Ovary (tissue), 9 donors: ENCODE measurements around the gene FBXO44. TPM values are rescaled to one million over a fixed set of nuclear protein-coding genes. Genes with fewer than 3 reads are reported as not detected.

Experiments
- DNase-seq, 5 donors: peaks; one replicate each; pipeline ENCODE4 v3.0.0-alpha.2; 2019 to 2020
- H3K27ac ChIP-seq, 2 donors: fragments of 200-600 bp; one replicate each; pipeline versions ENCODE4 v1.5.1 to v1.8.0; 2019 to 2022
- H3K27me3 ChIP-seq: fragments of 200-600 bp; one replicate; pipeline ENCODE4 v1.8.0; 2022
- H3K36me3 ChIP-seq: fragments of 200-600 bp; sonication (generic); one replicate; pipeline ENCODE4 v1.5.1; 2019
- H3K4me1 ChIP-seq: one replicate; pipeline ENCODE4 v1.8.1; 2013; ENCODE audit warnings: mild to moderate bottlenecking, moderate library complexity; ENCODE audit not compliant: insufficient read depth
- H3K4me3 ChIP-seq: fragments of 200-600 bp; sonication (generic); one replicate; pipeline ENCODE4 v1.5.1; 2017
- H3K9me3 ChIP-seq, 2 donors: fragments of 200-600 bp in 1 of 2; sonication (generic) in 1 of 2; one replicate each; pipeline versions ENCODE4 v1.5.1 to v1.8.1; 2013 to 2019; ENCODE audit warnings: mild to moderate bottlenecking in 1 of 2, moderate library complexity in 1 of 2
- CTCF ChIP-seq, 3 donors: fragments of 450-650 bp in 2 of 3; fragments of 200-600 bp in 1 of 3; IDR thresholded peaks; one replicate each; pipeline versions ENCODE4 v1.5.1 to v1.8.0; 2016 to 2022; ENCODE audit warnings: antibody characterized with exemption in 3 of 3, mild to moderate bottlenecking in 1 of 3
- EP300 ChIP-seq: sonication (generic); formaldehyde crosslinking; IDR thresholded peaks from one replicate; pipeline ENCODE4 v1.6.1; 2017; ENCODE audit warnings: antibody characterized with exemption
- POLR2A ChIP-seq: fragments of 450-650 bp; IDR thresholded peaks from one replicate; pipeline ENCODE4 v1.6.1; 2017; ENCODE audit warnings: antibody characterized with exemption, mild to moderate bottlenecking, moderate library complexity
- WGBS, 3 donors: extraction: QIAGEN DNeasy Blood & Tissue Kit in 1 of 3; methylation state at CpG; one replicate each; pipeline versions ENCODE4 v1.1.5 to v1.1.7; 2013 to 2017; 5-methylcytosine and 5-hydroxymethylcytosine counted together
- intact Hi-C, 4 donors: fragments of 100-400 bp; cut with DNase I; formaldehyde crosslinking; loops; one replicate each; pipeline versions ENCODE4 v1.11.0 to v1.15.1; 2022 to 2023
- polyA plus RNA-seq, 2 donors: library from polyadenylated mRNA; stranded (reverse); fragments of 200-250 nt in 1 of 2; fragments of 350-450 nt in 1 of 2; fragmentation: Illumina TruSeq in 1 of 2; extraction: RNeasy Lipid Tissue Mini Kit (QIAGEN cat#74804) in 1 of 2; gene quantifications; one replicate each; pipeline ENCODE4 v1.2.3, GENCODE V29; 2013 to 2014
- total RNA-seq, 7 donors: library from RNA; depleted of rRNA in 2 of 7; stranded (reverse); fragments of >200 nt in 2 of 7; fragmentation: NEBNext Ultra II Directional in 3 of 7; extraction: Animal tissue kit (Norgen Biotek cat#: 25700) in 3 of 7; gene quantifications; one replicate each; pipeline versions ENCODE4 v1.1.0 to v1.2.4, GENCODE V29; 2016 to 2023
- donor health status: DM: no; HTN: no; CAD: no; lungs with moderate emphysema.
- donor health status: DM: no; HTN: no; CAD: no.
- donor health status: Bipolar disorder and iron deficiency.
- donor health status: DM: yes; HTN: yes; CAD: no.
- donor health status: DM: no; HTN: no; CAD: no.
- donor health status: DM: yes; HTN: yes; CAD: no.

Gene FBXO44
- total and polyA plus RNA-seq, 9 donors: 4.2 to 20.8 (median 17.5) TPM

GRCh38 chr1:11651017-11651416, 3.7 kb upstream of the FBXO44 start:
- TF ChIP-seq POLR2A: no peak
- TF ChIP-seq CTCF (IDR thresholded peaks at IDR 0.05): no peak
- TF ChIP-seq EP300: no peak
- H3K27me3 ChIP-seq: no peaks in the 10 kb centered on the region
- H3K9me3 ChIP-seq: no peaks in the 10 kb centered on the region
- H3K36me3 ChIP-seq: no peaks in the 10 kb centered on the region
- H3K4me1 ChIP-seq: peaks cover 6% of the 10 kb centered on the region
- no peak for DNase-seq
- no peak overlapping the region for H3K4me3 ChIP-seq
- intact Hi-C loops: loop anchor here in 2 of 4 donors (5.0 to 10.0 kb wide), 4 partner anchors 64 to 1374 kb away; no protein-coding TSS in a partner anchor
- 85 to 89% (median 89%) methylated on average over 4 of the region's 4 CpGs for WGBS, 3 donors
- H3K27ac ChIP-seq: no peak overlapping the region

- no peaks in the 10 kb centered on the region for H3K36me3 ChIP-seq
Measured at GRCh38 chr1:11652203-11652780, 2.4 kb upstream of the FBXO44 start.

GRCh38 chr1:11653101-11653860, 1.4 kb upstream of the FBXO44 start:
- no peaks in the 10 kb centered on the region for H3K36me3 ChIP-seq
- 66 to 75% (median 66%) methylated on average over 17 of the region's 17 CpGs for WGBS, 3 donors
- no peaks in the 10 kb centered on the region for H3K27me3 ChIP-seq
- TF ChIP-seq POLR2A: no peak
- no peak for DNase-seq
- intact Hi-C loops: loop anchor here in 2 of 4 donors (5.0 to 10.0 kb wide), 4 partner anchors 62 to 1376 kb away; no protein-coding TSS in a partner anchor
- peaks cover 6% of the 10 kb centered on the region for H3K4me1 ChIP-seq
- H3K9me3 ChIP-seq: no peaks in the 10 kb centered on the region
- H3K27ac ChIP-seq: peak overlapping the region in 1 of 2 donors; percentile 53
- H3K4me3 ChIP-seq: no peak overlapping the region

More at GRCh38 chr1:11652203-11652780, 2.4 kb upstream of the FBXO44 start:
- Histone ChIP-seq H3K27me3 (no peaks in the 10 kb centered on the region), H3K9me3 (no peaks in the 10 kb centered on the region), H3K4me1 (peaks cover 6% of the 10 kb centered on the region), H3K4me3 (no peak overlapping the region), H3K27ac (no peak overlapping the region)
- 80 to 87% (median 85%) methylated on average over 11 of the region's 11 CpGs for WGBS, 3 donors
- intact Hi-C loops: loop anchor here in 2 of 4 donors (5.0 to 10.0 kb wide), 4 partner anchors 63 to 1375 kb away; no protein-coding TSS in a partner anchor
- no peak for DNase-seq
- no peak for TF ChIP-seq EP300
- TF ChIP-seq CTCF (IDR thresholded peaks at IDR 0.05): no peak
- TF ChIP-seq POLR2A: no peak

GRCh38 chr1:11653861-11654136, 878 bp upstream of the FBXO44 start:
- H3K4me3 ChIP-seq: peak overlapping the region; percentile 69
- H3K4me1 ChIP-seq: peaks cover 6% of the 10 kb centered on the region
- no peaks in the 10 kb centered on the region for H3K36me3 ChIP-seq
- intact Hi-C loops: loop anchor here in 2 of 4 donors (5.0 to 10.0 kb wide), 4 partner anchors 61 to 1376 kb away; no protein-coding TSS in a partner anchor
- no peak for DNase-seq
- peak overlapping the region in 1 of 2 donors; percentile 53 for H3K27ac ChIP-seq
- WGBS, 3 donors: 53 to 70% (median 55%) methylated on average over 6 to 7 of the region's 7 CpGs
- TF ChIP-seq CTCF (IDR thresholded peaks at IDR 0.05): no peak
- TF ChIP-seq POLR2A: no peak
- H3K9me3 ChIP-seq: no peaks in the 10 kb centered on the region
- H3K27me3 ChIP-seq: no peaks in the 10 kb centered on the region
